ENCODE measurements around the gene KIFC3.

KIFC3 gene

DNA sequence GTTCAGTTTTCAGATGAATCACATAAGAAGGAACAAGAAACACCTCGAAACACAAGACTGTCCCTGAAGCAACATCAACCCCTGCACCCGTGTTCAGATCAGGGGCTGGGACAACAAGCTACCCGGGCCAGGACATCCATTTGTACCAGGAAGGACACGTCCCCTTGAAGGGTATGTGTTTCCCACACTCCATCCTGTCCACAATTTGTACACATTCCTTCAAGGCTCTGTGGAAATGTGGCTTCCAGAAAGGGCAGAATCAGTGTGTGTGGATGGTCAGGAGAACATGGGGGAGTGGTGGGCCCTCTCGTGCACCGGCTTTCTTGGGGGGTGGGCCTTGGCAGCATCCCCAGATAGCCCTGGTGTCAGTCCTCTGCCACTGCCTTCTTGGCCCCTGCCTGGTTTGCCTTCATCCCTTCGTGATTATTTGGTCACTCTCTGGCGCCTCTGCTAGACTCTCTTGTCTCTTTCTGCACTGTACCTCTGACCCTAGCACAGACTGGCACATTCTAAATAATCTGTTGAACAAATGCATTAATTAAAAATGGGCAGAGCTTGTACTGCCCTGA lies 10.3 kb downstream of the KIFC3 start:
- no peaks in the 10 kb centered on the region for H3K27me3 ChIP-seq (replicated peaks)
- in situ Hi-C loops (cut with HindIII; ENCODE audit: low pct_ligation_motif_present, low sequenced_read_pairs) = no loop called here
- H3K4me3 ChIP-seq (ENCODE audit: low read depth, low read length) = no peak overlapping the region
- peaks cover 64% of the 10 kb centered on the region for H3K36me3 ChIP-seq (replicated peaks)
- TF ChIP-seq, protein P1, sequence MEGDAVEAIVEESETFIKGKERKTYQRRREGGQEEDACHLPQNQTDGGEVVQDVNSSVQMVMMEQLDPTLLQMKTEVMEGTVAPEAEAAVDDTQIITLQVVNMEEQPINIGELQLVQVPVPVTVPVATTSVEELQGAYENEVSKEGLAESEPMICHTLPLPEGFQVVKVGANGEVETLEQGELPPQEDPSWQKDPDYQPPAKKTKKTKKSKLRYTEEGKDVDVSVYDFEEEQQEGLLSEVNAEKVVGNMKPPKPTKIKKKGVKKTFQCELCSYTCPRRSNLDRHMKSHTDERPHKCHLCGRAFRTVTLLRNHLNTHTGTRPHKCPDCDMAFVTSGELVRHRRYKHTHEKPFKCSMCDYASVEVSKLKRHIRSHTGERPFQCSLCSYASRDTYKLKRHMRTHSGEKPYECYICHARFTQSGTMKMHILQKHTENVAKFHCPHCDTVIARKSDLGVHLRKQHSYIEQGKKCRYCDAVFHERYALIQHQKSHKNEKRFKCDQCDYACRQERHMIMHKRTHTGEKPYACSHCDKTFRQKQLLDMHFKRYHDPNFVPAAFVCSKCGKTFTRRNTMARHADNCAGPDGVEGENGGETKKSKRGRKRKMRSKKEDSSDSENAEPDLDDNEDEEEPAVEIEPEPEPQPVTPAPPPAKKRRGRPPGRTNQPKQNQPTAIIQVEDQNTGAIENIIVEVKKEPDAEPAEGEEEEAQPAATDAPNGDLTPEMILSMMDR (IDR thresholded peaks at IDR 0.05; ENCODE audit: low read depth, low read length, missing control alignments) = no peak
- no peak overlapping the region for H3K27ac ChIP-seq
- DNase-seq = no peak

DNA sequence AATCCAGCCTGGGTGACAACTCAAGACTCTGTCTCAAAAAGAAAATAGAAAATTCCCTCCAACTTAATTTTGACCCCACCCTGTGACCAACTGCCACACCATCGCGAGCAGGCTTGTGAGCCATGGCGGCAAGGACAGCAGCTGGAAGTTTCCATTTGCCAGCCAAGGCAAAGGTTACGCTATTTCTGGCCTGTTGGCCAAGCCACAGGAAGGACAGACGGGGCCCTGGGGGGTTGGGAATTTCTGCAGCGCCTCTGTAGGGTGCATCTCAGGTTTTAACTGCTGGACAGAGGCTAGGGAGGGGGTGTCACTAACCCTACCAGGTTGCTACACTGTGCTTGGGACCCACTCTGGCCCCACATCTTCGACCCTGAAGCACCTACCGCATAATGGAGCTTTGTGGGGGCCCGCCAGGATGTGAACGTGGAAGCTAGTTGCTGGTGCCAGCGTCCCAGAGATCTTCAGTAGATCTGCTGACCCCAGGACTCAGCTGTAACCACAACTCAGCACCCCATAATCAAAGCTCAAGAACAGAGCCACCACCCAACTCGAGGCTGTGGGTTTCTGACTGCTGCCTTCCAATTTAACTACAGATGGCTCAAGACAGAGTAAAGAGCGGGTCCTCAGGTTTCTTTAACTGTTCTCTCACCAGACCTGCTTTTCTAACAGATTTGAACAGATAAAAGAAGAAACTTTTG lies 10.9 kb downstream of the KIFC3 start:
- TF ChIP-seq, protein P1 (IDR thresholded peaks at IDR 0.05; ENCODE audit: low read depth, low read length, missing control alignments) = no peak
- no peak overlapping the region for H3K4me3 ChIP-seq (ENCODE audit: low read depth, low read length)
- DNase-seq = no peak
- no peaks in the 10 kb centered on the region for H3K27me3 ChIP-seq (replicated peaks)
- in situ Hi-C loops (cut with HindIII; ENCODE audit: low pct_ligation_motif_present, low sequenced_read_pairs) = no loop called here
- no peak overlapping the region for H3K27ac ChIP-seq
- H3K36me3 ChIP-seq (replicated peaks) = peaks cover 60% of the 10 kb centered on the region

DNA sequence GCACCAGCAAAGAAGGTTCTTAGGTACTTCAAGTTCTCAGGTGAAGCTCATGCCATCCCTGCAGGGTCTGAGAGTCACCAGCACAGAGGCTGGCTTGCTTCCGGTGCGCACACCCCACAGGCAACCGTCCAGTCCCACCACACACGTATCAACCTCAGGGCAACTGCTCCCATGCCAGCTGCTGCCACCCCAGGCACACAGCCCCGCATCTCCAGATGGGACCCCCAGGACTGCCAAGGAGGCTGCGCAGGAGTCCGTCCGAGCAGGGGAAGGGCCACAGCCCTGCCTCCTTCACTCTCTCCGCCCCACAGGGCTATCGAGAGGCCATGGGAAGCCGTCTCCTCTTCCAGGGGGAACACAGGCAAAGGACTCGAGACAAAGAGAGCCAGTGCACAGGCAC lies 13.3 kb downstream of the KIFC3 start:
- in situ Hi-C loops (cut with HindIII; ENCODE audit: low pct_ligation_motif_present, low sequenced_read_pairs) = no loop called here
- TF ChIP-seq, protein P1 (IDR thresholded peaks at IDR 0.05; ENCODE audit: low read depth, low read length, missing control alignments) = no peak
- no peaks in the 10 kb centered on the region for H3K27me3 ChIP-seq (replicated peaks)
- peaks cover 59% of the 10 kb centered on the region for H3K36me3 ChIP-seq (replicated peaks)
- H3K27ac ChIP-seq = no peak overlapping the region
- no peak overlapping the region for H3K4me3 ChIP-seq (ENCODE audit: low read depth, low read length)
- no peak for DNase-seq

DNA sequence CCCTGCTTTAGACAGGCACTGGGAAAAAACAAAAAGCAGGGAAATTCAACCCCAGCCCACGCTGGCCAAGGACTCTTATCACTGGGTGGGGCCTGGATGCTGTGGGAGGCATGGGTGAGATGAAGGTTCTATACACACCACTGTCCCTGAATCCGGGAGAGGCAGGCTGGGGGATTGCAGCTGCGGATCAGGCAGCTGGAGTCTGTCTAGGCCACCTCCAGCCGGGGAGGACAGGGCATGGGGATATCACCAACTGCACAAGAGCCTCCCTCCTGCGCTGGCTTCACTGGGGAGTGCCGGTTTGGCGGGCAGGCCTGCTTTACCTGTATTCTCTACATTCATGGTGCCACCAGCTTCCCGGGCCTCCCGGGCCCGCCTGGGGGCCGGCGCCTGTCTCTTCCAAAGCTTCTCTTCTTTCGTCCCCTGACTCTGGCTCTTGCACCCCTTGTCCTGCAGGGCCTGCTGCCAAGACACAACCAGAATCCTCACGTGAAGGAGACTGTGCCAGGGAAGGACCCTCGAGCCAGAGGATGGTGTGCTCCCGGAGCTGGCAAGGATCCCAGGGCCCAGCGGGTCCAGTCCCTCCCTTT lies 13.9 kb downstream of the KIFC3 start:
- Histone ChIP-seq H3K4me3 (ENCODE audit: low read depth, low read length) (no peak overlapping the region), H3K27me3 (replicated peaks) (no peaks in the 10 kb centered on the region), H3K36me3 (replicated peaks) (peaks cover 55% of the 10 kb centered on the region), H3K27ac (no peak overlapping the region)
- in situ Hi-C loops (cut with HindIII; ENCODE audit: low pct_ligation_motif_present, low sequenced_read_pairs) = no loop called here
- no peak for DNase-seq
- TF ChIP-seq, protein P1 (IDR thresholded peaks at IDR 0.05; ENCODE audit: low read depth, low read length, missing control alignments) = no peak

DNA sequence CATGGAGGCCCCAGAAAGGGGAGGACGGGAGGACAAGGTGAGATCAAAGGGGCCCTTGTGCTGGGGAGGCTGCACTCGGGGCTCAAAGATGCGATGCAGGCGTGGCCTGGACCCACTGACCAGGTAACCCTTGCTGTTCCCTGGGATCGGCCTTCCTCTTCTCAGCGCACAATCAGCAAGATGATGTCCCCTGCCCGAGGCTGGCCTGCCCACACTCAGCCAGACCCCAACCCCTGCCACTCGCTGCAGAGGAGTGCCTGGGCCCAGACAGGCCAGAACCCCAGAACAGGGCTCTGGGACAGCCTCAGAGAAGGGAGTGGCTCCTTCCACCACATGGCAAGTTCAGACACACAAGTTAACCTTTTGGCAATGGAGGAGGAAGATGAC lies 14.8 kb downstream of the KIFC3 start:
- DNase-seq = no peak
- H3K4me3 ChIP-seq (ENCODE audit: low read depth, low read length) = no peak overlapping the region
- peaks cover 52% of the 10 kb centered on the region for H3K36me3 ChIP-seq (replicated peaks)
- no peak overlapping the region for H3K27ac ChIP-seq
- H3K27me3 ChIP-seq (replicated peaks) = no peaks in the 10 kb centered on the region
- TF ChIP-seq, protein P1 (IDR thresholded peaks at IDR 0.05; ENCODE audit: low read depth, low read length, missing control alignments) = no peak
- in situ Hi-C loops (cut with HindIII; ENCODE audit: low pct_ligation_motif_present, low sequenced_read_pairs) = no loop called here

Data from brain microvascular endothelial cell (primary cell).